Fibroblast of mammary gland (primary cell): Measurements from ENCODE around the gene SAFB.

Experiments used
- DNase-seq: peaks from one replicate; pipeline ENCODE4 v3.0.0-alpha.2; 2010; ENCODE audit warnings: low read depth
- H3K4me3 ChIP-seq: 2 replicates; pipeline ENCODE4 v1.5.1; 2011; ENCODE audit warnings: low read depth, mild to moderate bottlenecking, low read length, moderate library complexity; ENCODE audit not compliant: control insufficient read depth
- CTCF ChIP-seq: conservative IDR thresholded peaks from 2 replicates; pipeline ENCODE4 v1.5.1; 2011; ENCODE audit warnings: low read depth, low read length, inconsistent platforms; ENCODE audit not compliant: control insufficient read depth, insufficient read depth

The SAFB gene

DNA sequence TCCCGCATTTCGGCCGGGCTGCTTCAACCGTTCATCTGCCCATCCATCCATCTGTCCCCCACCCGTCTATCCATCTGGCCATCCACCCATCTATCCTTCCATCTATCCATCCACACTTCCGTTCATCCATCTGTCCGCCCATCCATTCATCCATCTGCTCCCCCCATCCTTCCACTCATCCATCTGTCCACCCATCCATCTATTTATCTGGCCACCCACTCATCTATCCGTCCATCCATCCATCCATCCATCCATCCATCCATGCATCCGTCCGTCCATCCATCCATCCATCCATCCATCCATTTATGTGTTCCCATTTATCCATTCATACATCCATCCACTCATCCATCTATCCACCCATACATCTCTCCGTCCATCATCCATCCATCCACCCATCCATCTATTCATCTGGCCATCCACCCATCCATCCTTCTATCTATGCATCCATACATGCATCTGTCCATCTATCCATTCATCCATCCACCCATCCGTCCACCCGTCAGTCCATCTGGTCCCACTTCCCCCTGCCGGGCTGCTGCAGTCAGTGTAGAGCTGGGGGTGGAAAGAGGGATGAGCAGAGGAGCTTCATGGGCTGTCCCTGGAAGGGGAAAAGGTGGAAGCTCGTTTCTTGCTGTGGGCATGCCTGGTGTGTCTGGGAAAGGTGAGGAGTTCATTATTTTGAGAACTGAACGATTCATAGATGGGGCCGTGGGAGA is 58.7 kb downstream of the SAFB start:
- DNase-seq, result no peak
- peak overlapping the region; percentile 98 for H3K4me3 ChIP-seq

GRCh38 chr19:5682107-5682482 is 59.2 kb downstream of the SAFB start:
- no peak for DNase-seq
- no peak for TF ChIP-seq CTCF
- H3K4me3 ChIP-seq, result no peak overlapping the region

More for the DNA sequence above, 58.7 kb downstream of the SAFB start:
- TF ChIP-seq CTCF, result no peak

DNA sequence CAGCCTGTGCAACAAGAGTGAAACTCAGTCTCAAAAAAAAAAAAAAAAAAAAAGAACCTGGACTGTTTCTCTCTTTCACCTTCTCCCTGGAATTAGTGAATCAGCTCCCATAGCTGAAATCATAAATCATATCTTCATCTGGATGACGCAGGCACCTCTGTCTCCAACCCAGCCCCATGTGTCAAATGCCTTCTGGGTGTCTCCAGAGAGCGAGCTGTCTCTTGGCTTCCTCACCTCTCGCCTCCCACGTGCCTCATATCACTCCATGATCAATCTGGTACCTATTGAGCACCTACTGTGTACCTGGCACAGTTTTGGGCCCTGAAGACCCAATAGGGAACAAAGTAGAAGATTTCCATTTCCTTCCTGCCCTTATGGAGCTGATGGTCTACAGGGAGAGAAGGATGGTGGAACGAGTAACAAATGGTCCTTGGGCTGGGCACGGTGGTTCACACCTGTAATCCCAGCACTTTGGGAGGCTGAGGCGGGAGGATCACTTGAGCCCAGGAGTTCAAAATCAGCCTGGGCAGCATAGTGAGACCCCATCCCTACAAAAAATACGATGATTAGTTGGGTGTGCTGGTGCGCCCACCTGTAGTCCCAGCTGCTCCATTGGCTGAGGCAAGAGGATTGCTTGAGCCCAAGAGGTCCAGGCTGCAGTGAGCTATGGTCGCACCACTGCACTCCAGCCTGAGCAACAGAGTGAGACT is 60.4 kb downstream of the SAFB start:
- DNase-seq, result peak; percentile 51
- H3K4me3 ChIP-seq, result no peak overlapping the region
- TF ChIP-seq CTCF, result no peak

DNA sequence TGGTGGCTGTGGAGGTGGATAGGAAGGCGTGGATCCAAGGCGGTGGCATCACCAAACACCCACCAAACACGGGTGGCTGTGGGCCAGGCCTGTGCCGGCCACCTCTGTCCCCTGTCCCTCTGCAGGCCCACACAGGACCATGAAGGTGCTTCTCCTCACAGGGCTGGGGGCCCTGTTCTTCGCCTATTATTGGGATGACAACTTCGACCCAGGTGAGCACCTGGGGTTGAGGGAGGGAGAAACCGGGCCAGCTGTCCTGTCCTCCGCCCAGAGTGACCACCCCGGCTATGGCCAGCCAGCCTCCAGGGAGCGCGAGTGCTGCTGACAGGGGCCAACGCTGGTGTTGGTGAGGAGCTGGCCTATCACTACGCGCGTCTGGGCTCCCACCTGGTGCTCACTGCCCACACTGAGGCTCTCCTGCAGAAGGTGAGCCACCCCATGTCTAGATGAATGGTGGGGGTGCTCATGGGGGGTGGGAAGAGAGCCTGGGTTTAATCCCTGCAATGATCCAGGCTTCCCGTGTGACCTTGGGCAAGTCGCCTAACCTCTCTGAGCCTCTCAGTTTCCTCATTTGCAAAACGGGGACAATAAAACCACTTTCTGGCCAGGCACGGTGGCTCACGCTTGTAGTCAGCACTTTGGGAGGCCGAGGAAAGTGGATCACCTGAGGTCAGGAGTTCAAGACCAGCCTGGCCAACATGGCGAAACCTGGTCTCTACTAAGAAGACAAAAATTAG is 62.0 kb downstream of the SAFB start:
- no peak for DNase-seq
- no peak overlapping the region for H3K4me3 ChIP-seq
- TF ChIP-seq CTCF, result no peak

DNA sequence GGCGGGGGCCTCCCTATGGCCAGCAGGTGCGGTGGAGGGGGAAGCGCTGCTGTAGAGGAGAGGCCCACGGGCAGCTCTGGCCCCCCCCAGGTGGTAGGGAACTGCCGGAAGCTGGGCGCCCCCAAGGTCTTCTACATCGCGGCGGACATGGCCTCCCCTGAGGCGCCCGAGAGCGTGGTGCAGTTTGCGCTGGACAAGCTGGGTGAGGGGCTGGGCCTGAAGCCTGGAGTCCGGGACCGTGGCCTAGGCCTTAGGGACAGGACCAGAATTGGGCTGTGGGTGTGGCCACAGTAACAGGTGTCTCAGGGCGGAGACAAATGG is 63.4 kb downstream of the SAFB start:
- no peak for DNase-seq
- H3K4me3 ChIP-seq, result peak overlapping the region; percentile 46
- no peak for TF ChIP-seq CTCF

DNA sequence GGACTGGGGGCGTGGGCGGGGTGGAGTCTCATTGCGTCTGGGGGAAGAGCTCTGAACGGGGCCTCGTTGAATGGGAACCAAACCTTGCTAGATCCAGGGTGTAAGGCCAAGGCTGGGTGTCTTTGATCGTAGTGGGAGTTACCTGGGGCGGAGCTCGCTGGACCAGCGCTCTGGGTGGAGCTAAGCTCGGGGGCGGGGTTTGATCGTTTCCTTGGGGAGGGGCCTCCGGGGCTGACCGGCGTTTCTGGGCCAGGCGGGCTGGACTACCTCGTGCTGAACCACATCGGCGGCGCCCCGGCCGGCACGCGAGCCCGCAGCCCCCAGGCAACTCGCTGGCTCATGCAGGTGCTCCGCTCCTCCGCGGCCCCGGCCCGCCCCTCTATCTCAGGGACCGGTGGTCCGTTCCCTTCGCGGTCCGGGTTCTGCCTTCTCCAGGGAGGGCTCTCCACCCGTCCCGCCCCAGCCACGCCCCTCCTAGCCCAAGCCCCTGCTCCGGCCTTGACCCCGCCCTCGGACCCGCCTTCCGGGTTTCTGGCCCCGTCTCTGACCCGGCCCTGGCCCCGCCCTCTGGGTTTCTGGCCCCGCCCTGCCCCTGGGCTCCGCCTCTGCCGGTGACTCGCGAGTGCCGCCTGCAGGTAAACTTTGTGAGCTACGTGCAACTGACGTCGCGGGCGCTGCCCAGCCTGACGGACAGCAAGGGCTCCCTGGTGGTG is 63.9 kb downstream of the SAFB start:
- TF ChIP-seq CTCF, result peak; percentile 64
- DNase-seq, result peak; percentile 90

More for the DNA sequence above, 63.9 kb downstream of the SAFB start:
- H3K4me3 ChIP-seq, result peak overlapping the region; percentile 46
